ENCODE results near the gene TRUB1.

GRCh38 chr10:114970515-114970914 lies 32.5 kb downstream of the TRUB1 start:
- TF ChIP-seq CTCF (IDR thresholded peaks at IDR 0.05; ENCODE audit: low read depth, low read length) (no peak), EZH2phosphoT487 (IDR thresholded peaks at IDR 0.05; ENCODE audit: low read depth) (no peak)

All from OCI-LY3 (cell line).